H1 (cell line): ENCODE data around the gene RBM20. TPM values are rescaled to one million over a fixed set of nuclear protein-coding genes. Genes with fewer than 3 reads are reported as not detected.

Experiments used
- CTCF ChIA-PET: fragments of 300-600 bp; sonication (Branson Sonifier 250); formaldehyde crosslinking; loops from one replicate; lab custom pipeline; 2021; ENCODE audit not compliant: partially characterized antibody; lab: Charles Lee
- POLR2A ChIA-PET: fragments of 300-600 bp; sonication (Branson Sonifier 250); formaldehyde crosslinking; loops from one replicate; lab custom pipeline; 2021; ENCODE audit warnings: inconsistent platforms; ENCODE audit not compliant: partially characterized antibody; lab: Charles Lee
- DNase-seq, 2 experiments: peaks; one replicate each; pipeline versions ENCODE4 v3.0.0 to v3.0.0-alpha.2; 2010 to 2022; ENCODE audit warnings: low spot score in 2 of 2, low read depth in 1 of 2, mixed read lengths in 1 of 2
- FAIRE-seq: peaks from 2 replicates; lab custom pipeline; 2011; peaks lifted over from hg19 to GRCh38; lab: Jason Lieb, UNC
- H2AFZ ChIP-seq: 2 replicates; pipeline ENCODE4 v1.8.1; 2012; ENCODE audit warnings: low read length, inconsistent platforms
- H2AK5ac ChIP-seq: 2 replicates; pipeline ENCODE4 v1.6.1; 2013; ENCODE audit warnings: low read depth, low read length
- H2BK120ac ChIP-seq: replicated peaks from 2 replicates; pipeline ENCODE3; 2013; ENCODE audit warnings: low read depth, low read length, inconsistent platforms
- H2BK12ac ChIP-seq: 2 replicates; pipeline ENCODE4 v1.6.1; 2013; ENCODE audit warnings: low read depth, low read length
- H2BK15ac ChIP-seq: 2 replicates; pipeline ENCODE4 v1.6.1; 2013; ENCODE audit warnings: low read length
- H2BK20ac ChIP-seq: 2 replicates; pipeline ENCODE4 v1.6.1; 2013; ENCODE audit warnings: low read length
- H2BK5ac ChIP-seq: 2 replicates; pipeline ENCODE4 v1.6.1; 2013; ENCODE audit warnings: low read depth, low read length
- H3K14ac ChIP-seq: 2 replicates; pipeline ENCODE4 v1.6.1; 2013; ENCODE audit warnings: inconsistent platforms; ENCODE audit not compliant: insufficient read length
- H3K18ac ChIP-seq: 2 replicates; pipeline ENCODE4 v1.6.1; 2013; ENCODE audit warnings: low read length; ENCODE audit errors: extremely low read depth
- H3K23ac ChIP-seq: 2 replicates; pipeline ENCODE4 v1.6.1; 2013; ENCODE audit warnings: inconsistent platforms; ENCODE audit not compliant: insufficient read length
- H3K23me2 ChIP-seq: 2 replicates; pipeline ENCODE4 v1.6.1; 2013; ENCODE audit warnings: low read depth, low read length
- H3K27ac ChIP-seq: 2 replicates; pipeline ENCODE4 v1.6.1; 2011; ENCODE audit warnings: low read depth, low read length, inconsistent platforms
- H3K27me3 ChIP-seq, 4 experiments: replicated peaks in 1 of 4; 1 replicate in 1 of 4; 2 replicates in 3 of 4; pipeline versions ENCODE4 v1.6.1 to v1.8.1; 2011 to 2013; ENCODE audit warnings: low read length in 3 of 4, mild to moderate bottlenecking in 3 of 4, inconsistent platforms in 2 of 4, mixed read lengths in 2 of 4, moderate library complexity in 1 of 4; ENCODE audit not compliant: control insufficient read depth in 3 of 4, insufficient read depth in 3 of 4; ENCODE audit errors: extremely low read depth in 1 of 4
- H3K36me3 ChIP-seq, 4 experiments: 2 replicates each; pipeline versions ENCODE4 v1.6.1 to v1.8.1; 2011 to 2013; ENCODE audit warnings: mild to moderate bottlenecking in 4 of 4, low read length in 3 of 4, moderate library complexity in 2 of 4, control low read depth in 1 of 4, inconsistent platforms in 1 of 4; ENCODE audit not compliant: insufficient read depth in 4 of 4, control insufficient read depth in 2 of 4
- H3K4ac ChIP-seq: replicated peaks from 2 replicates; pipeline ENCODE3; 2013; ENCODE audit warnings: low read length, low read depth, mixed read lengths, inconsistent platforms; ENCODE audit not compliant: insufficient read length
- H3K4me1 ChIP-seq, 4 experiments: replicated peaks in 1 of 4; 1 replicate in 1 of 4; 2 replicates in 3 of 4; pipeline versions ENCODE4 v1.6.1 to v1.8.1; 2011 to 2013; ENCODE audit warnings: low read length in 3 of 4, inconsistent platforms in 2 of 4, mixed read lengths in 1 of 4; ENCODE audit not compliant: insufficient read depth in 4 of 4, control insufficient read depth in 3 of 4
- H3K4me2 ChIP-seq, 2 experiments: 2 replicates each; pipeline versions ENCODE4 v1.6.1 to v1.8.1; 2011 to 2013; ENCODE audit warnings: low read depth in 2 of 2, low read length in 2 of 2, control low read depth in 1 of 2, inconsistent platforms in 1 of 2, mild to moderate bottlenecking in 1 of 2; ENCODE audit not compliant: insufficient read depth in 1 of 2
- H3K4me3 ChIP-seq, 4 experiments: fragments of 200-600, 300-600 bp in 1 of 4; sonication (generic), shearing (Covaris generic), sonication (Bioruptor Twin) in 1 of 4; 2 replicates each; pipeline versions ENCODE4 v1.5.1 to v1.8.1; 2011 to 2016; ENCODE audit warnings: low read length in 4 of 4, low read depth in 3 of 4, control low read depth in 2 of 4, inconsistent platforms in 2 of 4, mild to moderate bottlenecking in 2 of 4, mixed read lengths in 1 of 4, moderate library complexity in 1 of 4; ENCODE audit not compliant: insufficient read depth in 2 of 4; ENCODE audit errors: extremely low read depth in 1 of 4
- H3K56ac ChIP-seq: replicated peaks from 2 replicates; pipeline ENCODE3; 2013; ENCODE audit warnings: low read depth, mild to moderate bottlenecking, mixed read lengths, low read length, inconsistent platforms; ENCODE audit not compliant: insufficient read length
- H3K79me1 ChIP-seq: 2 replicates; pipeline ENCODE4 v1.6.1; 2013; ENCODE audit warnings: low read depth, low read length, control low read depth
- H3K79me2 ChIP-seq, 2 experiments: 2 replicates each; pipeline versions ENCODE4 v1.6.1 to v1.8.1; 2012 to 2013; ENCODE audit warnings: low read length in 2 of 2, mild to moderate bottlenecking in 2 of 2, inconsistent platforms in 1 of 2; ENCODE audit not compliant: insufficient read depth in 2 of 2, control insufficient read depth in 1 of 2
- H3K9ac ChIP-seq, 4 experiments: replicated peaks in 1 of 4; 1 replicate in 1 of 4; 2 replicates in 3 of 4; pipeline versions ENCODE4 v1.6.1 to v1.8.1; 2011 to 2013; ENCODE audit warnings: low read depth in 3 of 4, low read length in 3 of 4, control low read depth in 2 of 4, mild to moderate bottlenecking in 2 of 4, moderate library complexity in 2 of 4, inconsistent platforms in 1 of 4; ENCODE audit errors: extremely low read depth in 1 of 4
- H3K9me3 ChIP-seq, 2 experiments: 2 replicates each; pipeline versions ENCODE4 v1.6.1 to v1.8.1; 2012 to 2013; ENCODE audit warnings: mild to moderate bottlenecking in 2 of 2, moderate library complexity in 2 of 2, control low read depth in 1 of 2, inconsistent platforms in 1 of 2, low read depth in 1 of 2, low read length in 1 of 2, mixed read lengths in 1 of 2; ENCODE audit not compliant: insufficient read depth in 2 of 2
- H4K20me1 ChIP-seq, 2 experiments: replicated peaks in 1 of 2; 2 replicates each; pipeline versions ENCODE3 to v1.8.1; 2011 to 2013; ENCODE audit warnings: inconsistent platforms in 2 of 2, low read length in 2 of 2, mild to moderate bottlenecking in 1 of 2; ENCODE audit not compliant: insufficient read depth in 2 of 2, control insufficient read depth in 1 of 2
- H4K5ac ChIP-seq: 2 replicates; pipeline ENCODE4 v1.6.1; 2013; ENCODE audit warnings: low read length, low read depth, mixed read lengths, inconsistent platforms; ENCODE audit not compliant: insufficient read length
- H4K8ac ChIP-seq: 2 replicates; pipeline ENCODE4 v1.8.0; 2013; ENCODE audit warnings: mild to moderate bottlenecking, moderate library complexity, low read length, inconsistent platforms; ENCODE audit not compliant: insufficient read depth; ENCODE audit errors: extremely low read depth
- H4K91ac ChIP-seq: replicated peaks from 2 replicates; pipeline ENCODE3; 2013; ENCODE audit warnings: low read length, mixed read lengths, inconsistent platforms; ENCODE audit not compliant: insufficient read length
- MAFK ChIP-seq: IDR thresholded peaks from 2 replicates; pipeline ENCODE4 v1.6.1; 2012; ENCODE audit warnings: low read depth, mild to moderate bottlenecking, improper control_type of control experiment, low read length
- WGBS, 2 experiments: shearing (Covaris generic) in 1 of 2; methylation state at CpG; one replicate each; pipeline versions ENCODE4 v1.1.6 to v1.1.7; 2013 to 2015; ENCODE audit warnings: low lambda C conversion rate in 2 of 2, mixed read lengths in 2 of 2, inconsistent platforms in 1 of 2, low coverage in 1 of 2, missing lambda C conversion rate in 1 of 2; ENCODE audit not compliant: insufficient replicate concordance in 2 of 2, insufficient coverage in 1 of 2, insufficient read length in 1 of 2; ENCODE audit errors: extremely low coverage in 1 of 2, missing lambda C conversion rate in 1 of 2; 5-methylcytosine and 5-hydroxymethylcytosine counted together
- polyA plus RNA-seq, 7 experiments: library from polyadenylated mRNA; depleted of rRNA in 3 of 7; stranded (reverse) in 5 of 7; unstranded in 2 of 7; fragments of >200 nt in 5 of 7; fragments of 200-250 nt in 2 of 7; gene quantifications; 1 replicate in 5 of 7; 2 replicates in 1 of 7; 4 replicates in 1 of 7; pipeline versions ENCODE4 v1.2.1 to v1.2.3, GENCODE V29; 2011 to 2013; ENCODE audit warnings: missing spikeins in 2 of 7, mixed read lengths in 2 of 7
- total RNA-seq: library from RNA; stranded (reverse); fragmentation: NEBNext Ultra II Directional; extraction: Animal tissue kit (Norgen Biotek cat#: 25700); gene quantifications from 2 replicates; pipeline ENCODE4 v1.2.1, GENCODE V29; 2021

RBM20 gene
- total and polyA plus RNA-seq, 2 of the 8 experiments (the other 6 are each of a cell fraction or from before 2014, with no cell fraction given): 0.05 to 0.63 TPM

DNA sequence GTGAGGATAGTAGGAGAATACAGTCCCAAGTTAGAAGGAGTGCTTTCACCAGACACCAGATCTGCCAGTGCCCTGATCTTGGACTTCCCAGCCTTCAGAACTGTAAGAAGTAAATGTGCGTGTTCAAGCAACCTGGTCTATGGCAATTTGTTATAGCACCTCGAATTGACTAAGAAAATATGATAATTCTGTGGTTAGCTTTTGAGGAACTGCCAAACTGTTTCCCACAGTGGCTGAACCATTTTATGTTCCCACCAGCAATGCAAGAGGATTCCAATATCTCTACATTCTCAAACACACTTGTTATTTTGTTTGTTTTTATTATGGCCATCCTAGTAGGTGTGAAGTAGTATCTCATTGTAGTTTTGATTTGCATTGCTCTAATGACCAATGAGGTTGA lies 47.0 kb downstream of the RBM20 start:
- Histone ChIP-seq H3K4me1 (no peaks in the 10 kb centered on the region), H3K36me3 (no peaks in the 10 kb centered on the region), H2AFZ (no peak overlapping the region), H4K20me1 (peaks cover 0 to 2% of the 10 kb centered on the region in 2 experiments), H3K23me2 (no peaks in the 10 kb centered on the region; the same call in 1 of the 2 replicates), H4K5ac (no peak overlapping the region), H3K4me2 (no peak overlapping the region), H2BK12ac (no peak overlapping the region), H2AK5ac (no peak overlapping the region), H3K56ac (no peak overlapping the region), H3K4ac (no peak overlapping the region), H3K23ac (no peak overlapping the region), H3K18ac (no peak overlapping the region), H3K9me3 (0 out of 4 replicates have a peak, but pooled peaks cover 0 to 6% of the 10 kb centered on the region in 2 experiments), H2BK20ac (no peak overlapping the region), H3K79me2 (no peaks in the 10 kb centered on the region), H4K91ac (no peak overlapping the region), H2BK120ac (no peak overlapping the region), H3K27ac (no peak overlapping the region), H2BK15ac (no peak overlapping the region), H4K8ac (no peak overlapping the region), H3K4me3 (no peak overlapping the region), H2BK5ac (no peak overlapping the region), H3K79me1 (no peaks in the 10 kb centered on the region), H3K9ac (no peak overlapping the region), H3K27me3 (no peaks in the 10 kb centered on the region), H3K14ac (no peak overlapping the region)
- no peak for DNase-seq
- POLR2A ChIA-PET: no interaction called here
- WGBS, 2 experiments: 88% methylated on average over 2 of the region's 2 CpGs; no CpG with 5 or more reads in 1 of the 2 experiments
- no peak for FAIRE-seq
- TF ChIP-seq MAFK: no peak
- CTCF ChIA-PET: interaction anchor here (1.2 kb wide), 1 partner anchor 80 kb away, joined by 3 read pairs; no protein-coding TSS in a partner anchor
